GM12864 (cell line): ENCODE results near the gene HHAT.

Source experiments
- DNase-seq: peaks from one replicate; pipeline ENCODE4 v3.0.0-alpha.2; 2011; ENCODE audit warnings: low read depth
- H3K4me3 ChIP-seq: 2 replicates; pipeline ENCODE4 v1.5.1; 2011; ENCODE audit warnings: mild to moderate bottlenecking, low read depth, low read length, control low read depth
- TF ChIP-seq, protein P1 (sequence below): IDR thresholded peaks from 2 replicates; pipeline ENCODE4 v1.5.1; 2011; ENCODE audit warnings: low read depth, mild to moderate bottlenecking, moderate library complexity, low read length, control low read depth, inconsistent platforms; ENCODE audit errors: missing control alignments

HHAT gene

GRCh38 chr1:210313046-210313595, 15.6 kb upstream of the HHAT start:
- DNase-seq: no peak
- TF ChIP-seq, protein P1, sequence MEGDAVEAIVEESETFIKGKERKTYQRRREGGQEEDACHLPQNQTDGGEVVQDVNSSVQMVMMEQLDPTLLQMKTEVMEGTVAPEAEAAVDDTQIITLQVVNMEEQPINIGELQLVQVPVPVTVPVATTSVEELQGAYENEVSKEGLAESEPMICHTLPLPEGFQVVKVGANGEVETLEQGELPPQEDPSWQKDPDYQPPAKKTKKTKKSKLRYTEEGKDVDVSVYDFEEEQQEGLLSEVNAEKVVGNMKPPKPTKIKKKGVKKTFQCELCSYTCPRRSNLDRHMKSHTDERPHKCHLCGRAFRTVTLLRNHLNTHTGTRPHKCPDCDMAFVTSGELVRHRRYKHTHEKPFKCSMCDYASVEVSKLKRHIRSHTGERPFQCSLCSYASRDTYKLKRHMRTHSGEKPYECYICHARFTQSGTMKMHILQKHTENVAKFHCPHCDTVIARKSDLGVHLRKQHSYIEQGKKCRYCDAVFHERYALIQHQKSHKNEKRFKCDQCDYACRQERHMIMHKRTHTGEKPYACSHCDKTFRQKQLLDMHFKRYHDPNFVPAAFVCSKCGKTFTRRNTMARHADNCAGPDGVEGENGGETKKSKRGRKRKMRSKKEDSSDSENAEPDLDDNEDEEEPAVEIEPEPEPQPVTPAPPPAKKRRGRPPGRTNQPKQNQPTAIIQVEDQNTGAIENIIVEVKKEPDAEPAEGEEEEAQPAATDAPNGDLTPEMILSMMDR: no peak

GRCh38 chr1:210313921-210314320, 14.8 kb upstream of the HHAT start:
- TF ChIP-seq, protein P1: no peak
- no peak for DNase-seq
- no peak overlapping the region for H3K4me3 ChIP-seq

More at GRCh38 chr1:210313046-210313595, 15.6 kb upstream of the HHAT start:
- H3K4me3 ChIP-seq: no peak overlapping the region

DNA sequence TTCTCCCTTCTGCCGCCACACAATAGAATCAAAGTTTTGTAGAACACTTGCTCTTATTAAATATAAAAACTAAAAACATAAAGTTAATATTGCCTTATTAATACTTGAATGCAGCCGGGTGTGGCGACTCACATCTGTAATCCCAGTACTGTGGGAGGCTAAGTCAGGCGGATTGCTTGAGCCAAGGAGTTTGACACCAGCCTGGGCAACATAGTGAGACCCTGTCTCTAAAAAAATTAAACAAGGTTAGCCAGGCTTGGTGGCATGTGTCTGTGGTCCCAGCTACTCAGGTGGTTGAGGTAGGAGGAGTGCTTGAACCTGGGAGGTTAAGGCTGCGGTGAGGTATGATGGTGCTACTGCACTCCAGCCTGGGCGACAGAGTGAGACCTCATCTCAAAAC, 13.2 kb upstream of the HHAT start:
- TF ChIP-seq, protein P1: no peak
- no peak overlapping the region for H3K4me3 ChIP-seq
- DNase-seq: no peak

GRCh38 chr1:210321131-210321530, 7.6 kb upstream of the HHAT start:
- no peak overlapping the region for H3K4me3 ChIP-seq
- DNase-seq: no peak
- TF ChIP-seq, protein P1: no peak

DNA sequence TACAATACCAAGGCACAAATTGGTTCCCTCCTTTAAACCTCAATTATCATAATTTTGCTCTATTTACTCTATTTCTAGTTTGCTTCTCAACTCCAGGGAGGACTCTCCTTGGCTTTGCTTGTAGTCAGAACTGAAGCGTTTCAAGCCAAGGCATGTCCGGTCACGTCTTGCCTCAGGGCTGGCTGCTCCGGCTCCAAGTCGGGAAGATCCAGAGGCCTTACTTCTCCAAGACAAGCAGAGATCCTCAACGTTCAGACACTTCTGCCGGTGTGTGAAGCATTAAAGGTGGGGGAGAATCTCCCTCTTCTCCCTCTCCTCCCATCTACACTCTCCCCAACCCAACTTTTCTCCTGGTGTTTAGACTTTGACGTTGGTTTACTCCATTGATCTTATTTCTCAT, 7.2 kb upstream of the HHAT start:
- DNase-seq: no peak

GRCh38 chr1:210323957-210324356, 4.7 kb upstream of the HHAT start:
- TF ChIP-seq, protein P1: no peak
- DNase-seq: no peak
- no peak overlapping the region for H3K4me3 ChIP-seq

More for the DNA sequence above, 7.2 kb upstream of the HHAT start:
- no peak overlapping the region for H3K4me3 ChIP-seq
- TF ChIP-seq, protein P1: no peak

- TF ChIP-seq, protein P1: no peak
Observed at GRCh38 chr1:210325026-210325670, 3.6 kb upstream of the HHAT start.

More at GRCh38 chr1:210325026-210325670, 3.6 kb upstream of the HHAT start:
- no peak overlapping the region for H3K4me3 ChIP-seq
- DNase-seq: no peak
